M059J (cell line): Measurements from ENCODE around the gene ETNPPL. TPM values are rescaled to one million over a fixed set of nuclear protein-coding genes. Genes with fewer than 3 reads are reported as not detected.
"Not testable (repeated sequence)": the region's sequence is repeated elsewhere in the genome, so short reads cannot be mapped to it uniquely, and the experiment has no call there.

Source experiments
- DNase-seq: peaks from one replicate; pipeline ENCODE4 v3.0.0-alpha.2; 2012; ENCODE audit warnings: low read depth
- total RNA-seq: library from RNA; depleted of rRNA; stranded (reverse); fragments of >200 nt; shearing (Covaris generic); gene quantifications from 2 replicates; pipeline ENCODE4 v1.2.3, GENCODE V29; 2014

ETNPPL gene
- total RNA-seq, 1 experiment from 2014 or later = not detected

GRCh38 chr4:108758498-108758897, 4.4 kb downstream of the ETNPPL start:
- DNase-seq = no peak

GRCh38 chr4:108754327-108754726, 8.5 kb downstream of the ETNPPL start:
- no peak for DNase-seq

GRCh38 chr4:108751321-108751720, 11.5 kb downstream of the ETNPPL start:
- DNase-seq = no peak

GRCh38 chr4:108749119-108749518, 13.7 kb downstream of the ETNPPL start:
- DNase-seq = no peak

- DNase-seq = no peak
Measured at GRCh38 chr4:108746511-108746910, 16.3 kb downstream of the ETNPPL start.

- no peak for DNase-seq
Measured at GRCh38 chr4:108744307-108744706, 18.5 kb downstream of the ETNPPL start.

- no peak for DNase-seq
Measured at GRCh38 chr4:108742451-108743420, 20.1 kb downstream of the ETNPPL start.

- DNase-seq = peak; percentile 34
Measured at GRCh38 chr4:108738003-108738706, 24.7 kb downstream of the ETNPPL start.

GRCh38 chr4:108731006-108731405, 31.8 kb downstream of the ETNPPL start:
- no peak for DNase-seq

- DNase-seq = peak; percentile 13
Measured at GRCh38 chr4:108730579-108730978, 32.3 kb downstream of the ETNPPL start.

- no peak for DNase-seq
Measured at GRCh38 chr4:108729731-108730130, 33.1 kb downstream of the ETNPPL start.

- no peak for DNase-seq
Measured at GRCh38 chr4:108725457-108725856, 37.4 kb downstream of the ETNPPL start.

GRCh38 chr4:108717386-108717785, 45.5 kb downstream of the ETNPPL start:
- no peak for DNase-seq

GRCh38 chr4:108716340-108716739, 46.5 kb downstream of the ETNPPL start:
- no peak for DNase-seq

GRCh38 chr4:108714880-108715279, 48.0 kb downstream of the ETNPPL start:
- no peak for DNase-seq

- DNase-seq = not testable (repeated sequence)
Measured at GRCh38 chr4:108710578-108710977, 52.3 kb downstream of the ETNPPL start.

- no peak for DNase-seq
Measured at GRCh38 chr4:108709722-108710121, 53.1 kb downstream of the ETNPPL start.

GRCh38 chr4:108709234-108709633, 53.6 kb downstream of the ETNPPL start:
- DNase-seq = no peak

- no peak for DNase-seq
Measured at GRCh38 chr4:108706289-108706688, 56.6 kb downstream of the ETNPPL start.

- DNase-seq = no peak
Measured at GRCh38 chr4:108703966-108704365, 58.9 kb downstream of the ETNPPL start.

GRCh38 chr4:108703370-108703769, 59.5 kb downstream of the ETNPPL start:
- DNase-seq = no peak

GRCh38 chr4:108702960-108703359, 59.9 kb downstream of the ETNPPL start:
- peak; percentile 31 for DNase-seq
